Activated CD4-positive, alpha-beta T cell treated with anti-CD3 and anti-CD28 coated beads, Interleukin-2, amount 10 ng/mL, durations not matched to agents 7 days and 5 days (primary cell): ENCODE data around the gene THSD7B. TPM values are rescaled to one million over a fixed set of nuclear protein-coding genes. Genes with fewer than 3 reads are reported as not detected.

ENCODE experiments used
- CTCF ChIA-PET: fragments of 350-600 bp; sonication (Branson Sonifier 250); formaldehyde crosslinking; loops from one replicate; lab custom pipeline; 2021; ENCODE audit warnings: antibody characterized with exemption; lab: Charles Lee
- POLR2A ChIA-PET: fragments of 350-600 bp; sonication (Branson Sonifier 250); formaldehyde crosslinking; loops from one replicate; lab custom pipeline; 2021; ENCODE audit warnings: antibody characterized with exemption; lab: Charles Lee
- DNase-seq: peaks from one replicate; pipeline ENCODE4 v3.0.0-alpha.2; 2020
- H3K27ac Mint-ChIP-seq: one replicate; pipeline ENCODE4 v1.8.0; 2021; ENCODE audit warnings: mild to moderate bottlenecking, moderate library complexity, mixed read lengths
- H3K27me3 Mint-ChIP-seq: one replicate; pipeline ENCODE4 v1.8.0; 2021; ENCODE audit warnings: mixed read lengths
- H3K36me3 Mint-ChIP-seq: one replicate; pipeline ENCODE4 v1.8.0; 2021; ENCODE audit warnings: low read depth, mixed read lengths
- H3K4me1 Mint-ChIP-seq: one replicate; pipeline ENCODE4 v1.8.0; 2021; ENCODE audit warnings: mixed read lengths
- H3K4me3 Mint-ChIP-seq: one replicate; pipeline ENCODE4 v1.8.0; 2021; ENCODE audit warnings: mild to moderate bottlenecking, moderate library complexity, mixed read lengths
- H3K9me3 Mint-ChIP-seq: one replicate; pipeline ENCODE4 v1.8.0; 2021; ENCODE audit warnings: mixed read lengths
- total RNA-seq, 2 experiments: library from RNA; stranded (reverse); gene quantifications; one replicate each; pipeline ENCODE4 v1.2.3, GENCODE V29; 2021

The THSD7B gene
- total RNA-seq, 2 experiments from 2014 or later: not detected

DNA sequence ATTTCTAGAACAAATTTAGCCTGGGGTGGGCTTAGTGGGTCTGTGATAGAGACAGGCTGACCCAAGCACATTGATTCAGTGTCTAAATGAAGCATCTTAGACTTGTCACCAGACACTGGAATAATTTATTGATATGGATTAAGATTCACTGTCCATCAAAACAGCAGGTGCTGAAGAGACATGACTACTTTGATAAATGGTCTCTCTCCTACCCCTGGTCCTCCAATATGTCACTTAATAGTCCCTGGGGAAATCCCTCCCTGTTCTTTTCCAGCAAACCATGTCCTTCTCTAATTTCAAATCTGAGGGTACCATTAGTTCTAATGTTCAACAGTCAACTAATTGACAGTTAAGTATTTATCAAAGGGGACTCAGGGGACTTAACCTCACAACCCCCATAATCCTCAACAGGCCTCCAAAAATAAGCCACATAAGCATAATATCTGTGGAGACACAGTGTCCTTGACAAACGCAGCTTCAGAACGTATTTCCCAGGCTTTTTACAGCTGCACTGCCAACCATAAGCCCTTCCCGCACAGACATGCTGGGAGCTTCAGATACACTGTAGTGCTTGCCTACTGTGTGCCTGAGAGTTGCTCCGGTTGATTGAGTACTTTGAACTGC is 391.0 kb downstream of the THSD7B start:
- no peak for DNase-seq
- Mint-ChIP-seq H3K4me3 (no peak overlapping the region), H3K9me3 (no peaks in the 10 kb centered on the region), H3K27ac (no peak overlapping the region), H3K4me1 (no peaks in the 10 kb centered on the region), H3K27me3 (no peaks in the 10 kb centered on the region), H3K36me3 (no peaks in the 10 kb centered on the region)
- ChIA-PET CTCF (no interaction called here), POLR2A (no interaction called here)

DNA sequence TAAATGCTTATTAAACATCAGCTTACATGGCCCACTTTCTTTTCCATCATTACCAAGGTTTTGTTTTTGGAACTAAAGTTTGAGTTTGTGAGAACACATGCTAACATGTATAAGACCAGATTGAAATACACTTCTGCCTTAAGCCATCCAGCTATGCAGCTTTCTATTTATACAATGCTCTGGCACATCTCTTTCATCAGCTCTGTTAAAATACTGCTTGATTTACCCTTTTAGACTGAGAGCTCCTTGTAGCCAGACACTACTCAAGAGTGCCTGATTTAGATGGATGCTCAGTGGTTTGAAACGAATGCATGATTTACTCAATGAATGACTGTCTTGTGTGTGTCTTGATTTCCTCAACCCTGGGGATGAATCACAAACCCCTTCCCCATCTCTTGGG is 392.5 kb downstream of the THSD7B start:
- no peak overlapping the region for H3K4me3 Mint-ChIP-seq
- no peak overlapping the region for H3K27ac Mint-ChIP-seq

GRCh38 chr2:137161250-137161649 is 395.9 kb downstream of the THSD7B start:
- ChIA-PET CTCF (no interaction called here), POLR2A (no interaction called here)
- no peak overlapping the region for H3K27ac Mint-ChIP-seq
- H3K9me3 Mint-ChIP-seq: no peaks in the 10 kb centered on the region
- no peaks in the 10 kb centered on the region for H3K36me3 Mint-ChIP-seq
- no peaks in the 10 kb centered on the region for H3K4me1 Mint-ChIP-seq
- no peak for DNase-seq
- H3K4me3 Mint-ChIP-seq: no peak overlapping the region
- H3K27me3 Mint-ChIP-seq: no peaks in the 10 kb centered on the region

More for the DNA sequence above, 392.5 kb downstream of the THSD7B start:
- Mint-ChIP-seq H3K9me3 (no peaks in the 10 kb centered on the region), H3K27me3 (no peaks in the 10 kb centered on the region), H3K4me1 (no peaks in the 10 kb centered on the region), H3K36me3 (no peaks in the 10 kb centered on the region)
- POLR2A ChIA-PET: no interaction called here
- CTCF ChIA-PET: no interaction called here
- DNase-seq: no peak

GRCh38 chr2:137165968-137166367 is 400.6 kb downstream of the THSD7B start:
- Mint-ChIP-seq H3K9me3 (no peaks in the 10 kb centered on the region), H3K36me3 (no peaks in the 10 kb centered on the region), H3K27ac (no peak overlapping the region), H3K27me3 (no peaks in the 10 kb centered on the region), H3K4me3 (no peak overlapping the region), H3K4me1 (no peaks in the 10 kb centered on the region)
- ChIA-PET POLR2A (no interaction called here), CTCF (no interaction called here)
- DNase-seq: no peak

- no peak for DNase-seq
- Mint-ChIP-seq H3K4me1 (no peaks in the 10 kb centered on the region), H3K4me3 (no peak overlapping the region), H3K27ac (no peak overlapping the region), H3K27me3 (no peaks in the 10 kb centered on the region), H3K36me3 (no peaks in the 10 kb centered on the region), H3K9me3 (no peaks in the 10 kb centered on the region)
- CTCF ChIA-PET: no interaction called here
- POLR2A ChIA-PET: no interaction called here
These were observed 402.3 kb downstream of the THSD7B start for GRCh38 chr2:137167651-137168050.

- Mint-ChIP-seq H3K9me3 (no peaks in the 10 kb centered on the region), H3K4me1 (no peaks in the 10 kb centered on the region), H3K27me3 (no peaks in the 10 kb centered on the region), H3K36me3 (no peaks in the 10 kb centered on the region), H3K4me3 (no peak overlapping the region), H3K27ac (no peak overlapping the region)
- POLR2A ChIA-PET: no interaction called here
- CTCF ChIA-PET: no interaction called here
- no peak for DNase-seq
These were observed 403.2 kb downstream of the THSD7B start for GRCh38 chr2:137168552-137168951.

GRCh38 chr2:137172162-137172561 is 406.8 kb downstream of the THSD7B start:
- Mint-ChIP-seq H3K36me3 (no peaks in the 10 kb centered on the region), H3K4me1 (no peaks in the 10 kb centered on the region), H3K27me3 (no peaks in the 10 kb centered on the region), H3K27ac (no peak overlapping the region), H3K4me3 (no peak overlapping the region), H3K9me3 (no peaks in the 10 kb centered on the region)
- CTCF ChIA-PET: no interaction called here
- no peak for DNase-seq
- POLR2A ChIA-PET: no interaction called here

- H3K4me3 Mint-ChIP-seq: no peak overlapping the region
- no peak for DNase-seq
- H3K9me3 Mint-ChIP-seq: no peaks in the 10 kb centered on the region
- CTCF ChIA-PET: no interaction called here
- H3K36me3 Mint-ChIP-seq: no peaks in the 10 kb centered on the region
- H3K27me3 Mint-ChIP-seq: no peaks in the 10 kb centered on the region
- no peak overlapping the region for H3K27ac Mint-ChIP-seq
- no peaks in the 10 kb centered on the region for H3K4me1 Mint-ChIP-seq
- POLR2A ChIA-PET: no interaction called here
These were observed 408.1 kb downstream of the THSD7B start for GRCh38 chr2:137173463-137173862.

GRCh38 chr2:137175246-137175645 is 409.9 kb downstream of the THSD7B start:
- Mint-ChIP-seq H3K27ac (no peak overlapping the region), H3K27me3 (no peaks in the 10 kb centered on the region), H3K9me3 (no peaks in the 10 kb centered on the region), H3K4me3 (no peak overlapping the region), H3K36me3 (no peaks in the 10 kb centered on the region), H3K4me1 (no peaks in the 10 kb centered on the region)
- no peak for DNase-seq
- ChIA-PET POLR2A (no interaction called here), CTCF (no interaction called here)

GRCh38 chr2:137178951-137179377 is 413.6 kb downstream of the THSD7B start:
- no peaks in the 10 kb centered on the region for H3K9me3 Mint-ChIP-seq
- DNase-seq: no peak
- H3K36me3 Mint-ChIP-seq: no peaks in the 10 kb centered on the region
- H3K27ac Mint-ChIP-seq: no peak overlapping the region
- H3K4me1 Mint-ChIP-seq: no peaks in the 10 kb centered on the region
- ChIA-PET POLR2A (no interaction called here), CTCF (no interaction called here)
- H3K4me3 Mint-ChIP-seq: no peak overlapping the region
- H3K27me3 Mint-ChIP-seq: no peaks in the 10 kb centered on the region

DNA sequence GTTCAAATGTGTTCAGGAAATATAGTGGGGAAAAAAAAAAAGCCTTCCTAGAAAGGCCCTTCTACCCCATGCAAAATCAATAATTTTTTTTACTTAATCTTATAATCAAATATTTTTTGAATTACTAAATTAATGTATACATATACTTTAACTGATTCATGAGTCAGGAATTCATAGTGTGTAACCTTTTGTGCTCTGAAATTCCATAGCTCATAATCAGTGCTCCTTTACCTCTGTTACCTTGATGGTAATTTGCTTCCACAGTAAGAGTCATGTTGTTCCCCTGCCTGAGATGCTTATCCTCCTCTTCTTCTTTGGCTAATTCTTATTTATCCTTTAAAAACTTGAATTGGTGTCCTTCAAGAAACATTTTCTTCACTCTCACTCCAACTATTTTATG is 414.2 kb downstream of the THSD7B start:
- DNase-seq: no peak
- POLR2A ChIA-PET: no interaction called here
- no peak overlapping the region for H3K4me3 Mint-ChIP-seq
- no peaks in the 10 kb centered on the region for H3K27me3 Mint-ChIP-seq
- H3K36me3 Mint-ChIP-seq: no peaks in the 10 kb centered on the region
- H3K4me1 Mint-ChIP-seq: no peaks in the 10 kb centered on the region
- no peak overlapping the region for H3K27ac Mint-ChIP-seq
- H3K9me3 Mint-ChIP-seq: no peaks in the 10 kb centered on the region
- CTCF ChIA-PET: no interaction called here

GRCh38 chr2:137180012-137180411 is 414.7 kb downstream of the THSD7B start:
- no peak overlapping the region for H3K4me3 Mint-ChIP-seq
- POLR2A ChIA-PET: no interaction called here

DNA sequence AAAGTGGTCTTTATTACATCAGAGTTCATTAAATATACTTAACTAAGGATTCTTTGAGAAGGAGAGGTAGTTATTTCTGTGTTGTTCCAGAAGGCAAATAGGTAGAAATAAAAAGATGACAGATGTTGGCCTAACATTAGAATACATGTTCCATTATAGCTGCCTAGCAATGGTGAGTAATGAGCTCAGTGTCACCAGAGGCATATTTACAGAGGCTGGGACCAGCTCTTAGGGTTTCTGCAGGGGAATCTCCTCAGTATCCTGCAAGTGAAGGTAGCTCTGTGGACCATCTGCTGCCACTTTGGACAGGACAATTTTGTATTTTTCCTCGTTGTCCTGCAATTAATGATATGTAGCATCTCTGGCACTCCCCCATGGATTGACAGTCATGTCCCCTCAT is 416.0 kb downstream of the THSD7B start:
- ChIA-PET POLR2A (no interaction called here), CTCF (no interaction called here)
- Mint-ChIP-seq H3K27me3 (no peaks in the 10 kb centered on the region), H3K36me3 (no peaks in the 10 kb centered on the region), H3K4me1 (no peaks in the 10 kb centered on the region), H3K9me3 (peaks cover 3% of the 10 kb centered on the region), H3K4me3 (no peak overlapping the region), H3K27ac (no peak overlapping the region)
- no peak for DNase-seq

More at GRCh38 chr2:137180012-137180411, 414.7 kb downstream of the THSD7B start:
- no peak for DNase-seq
- Mint-ChIP-seq H3K4me1 (no peaks in the 10 kb centered on the region), H3K36me3 (no peaks in the 10 kb centered on the region), H3K27ac (no peak overlapping the region), H3K9me3 (no peaks in the 10 kb centered on the region), H3K27me3 (no peaks in the 10 kb centered on the region)
- CTCF ChIA-PET: no interaction called here

GRCh38 chr2:137182071-137182470 is 416.7 kb downstream of the THSD7B start:
- no peak for DNase-seq
- peaks cover 3% of the 10 kb centered on the region for H3K9me3 Mint-ChIP-seq
- no peaks in the 10 kb centered on the region for H3K36me3 Mint-ChIP-seq
- H3K4me1 Mint-ChIP-seq: no peaks in the 10 kb centered on the region
- no peak overlapping the region for H3K4me3 Mint-ChIP-seq
- POLR2A ChIA-PET: no interaction called here
- no peak overlapping the region for H3K27ac Mint-ChIP-seq
- CTCF ChIA-PET: no interaction called here
- no peaks in the 10 kb centered on the region for H3K27me3 Mint-ChIP-seq
